Globus pallidus (tissue), 1 donor: ENCODE data around the gene PPDPF.
A peak's percentile ranks its signal among the peaks of the same experiment; 100 is the strongest.

Experiments
- DNase-seq: peaks from one replicate; pipeline ENCODE4 v3.0.0-alpha.2; 2015; ENCODE audit warnings: low spot score

Gene PPDPF

GRCh38 chr20:63522091-63522868, 1.7 kb downstream of the PPDPF start:
- no peak for DNase-seq

- DNase-seq, result no peak
These were observed 2.5 kb downstream of the PPDPF start for GRCh38 chr20:63522981-63523611.

- no peak for DNase-seq
These were observed 4.6 kb downstream of the PPDPF start for GRCh38 chr20:63525185-63525584.

- no peak for DNase-seq
These were observed 5.4 kb downstream of the PPDPF start for GRCh38 chr20:63525971-63526370.

- DNase-seq, result no peak
These were observed 6.6 kb downstream of the PPDPF start for GRCh38 chr20:63527184-63527583.

GRCh38 chr20:63529180-63529860, 8.8 kb downstream of the PPDPF start:
- DNase-seq, result no peak

- DNase-seq, result no peak
These were observed 9.6 kb downstream of the PPDPF start for GRCh38 chr20:63529861-63530787.

GRCh38 chr20:63530788-63531160, 10.2 kb downstream of the PPDPF start:
- no peak for DNase-seq

GRCh38 chr20:63531686-63532448, 11.3 kb downstream of the PPDPF start:
- no peak for DNase-seq

GRCh38 chr20:63532449-63532971, 11.9 kb downstream of the PPDPF start:
- no peak for DNase-seq

GRCh38 chr20:63533388-63533787, 12.8 kb downstream of the PPDPF start:
- DNase-seq, result no peak

- no peak for DNase-seq
These were observed 13.4 kb downstream of the PPDPF start for GRCh38 chr20:63533871-63534393.

- no peak for DNase-seq
These were observed 13.9 kb downstream of the PPDPF start for GRCh38 chr20:63534427-63534830.

GRCh38 chr20:63534831-63535651, 14.5 kb downstream of the PPDPF start:
- DNase-seq, result no peak

GRCh38 chr20:63536241-63536977, 15.8 kb downstream of the PPDPF start:
- DNase-seq, result no peak

- no peak for DNase-seq
These were observed 16.5 kb downstream of the PPDPF start, which contains the start of gene PTK6 for GRCh38 chr20:63536997-63537524. Gene PTK6 (minus strand): TSS chr20:63537376. CDS start chr20:63537314, 62 bp downstream.

GRCh38 chr20:63537525-63538203, 17.1 kb downstream of the PPDPF start:
- DNase-seq, result peak; percentile 58
